ENCODE measurements around the gene CYSRT1. TPM values are rescaled to one million over a fixed set of nuclear protein-coding genes. Genes with fewer than 3 reads are reported as not detected.

CYSRT1 gene
- total and polyA plus RNA-seq, 2 donors from 2014 or later, result 0.94 to 1.3 TPM

GRCh38 chr9:137273095-137273490 lies 48.1 kb downstream of the CYSRT1 start:
- peaks cover 0 to 42% (median 20%) of the 10 kb centered on the region in 3 donors for H3K4me1 ChIP-seq (ENCODE audit: control insufficient read depth in 2 of 3, insufficient read depth in 2 of 3, low read depth in 1 of 3, low read length in 3 of 3)
- no peak for TF ChIP-seq CTCF (IDR thresholded peaks at IDR 0.05; ENCODE audit: borderline replicate concordance, extremely low read depth, insufficient read depth)
- H3K27ac ChIP-seq (ENCODE audit: low read depth in 2 of 2, low read length in 2 of 2), result no peak overlapping the region
- peaks cover 0 to 4% (median 0%) of the 10 kb centered on the region in 3 donors for H3K36me3 ChIP-seq (ENCODE audit: control insufficient read depth in 2 of 3, insufficient read depth in 3 of 3, low read length in 3 of 3)
- peak in 2 of 5 donors; percentile 45 to 60 for DNase-seq
- no peak overlapping the region for H3K4me3 ChIP-seq (ENCODE audit: low read length in 3 of 3)
- no peak overlapping the region for H3K9ac ChIP-seq (ENCODE audit: low read length in 3 of 3)
- FAIRE-seq, result no peak
- intact Hi-C loops (cut with DNase I), result no loop called here
- H3K9me3 ChIP-seq (ENCODE audit: control insufficient read depth in 2 of 3, insufficient read depth in 1 of 3, low read length in 3 of 3), result no peaks in the 10 kb centered on the region
- H3K27me3 ChIP-seq (ENCODE audit: control insufficient read depth, insufficient read depth, low read length), result no peaks in the 10 kb centered on the region

GRCh38 chr9:137273611-137274320 lies 48.8 kb downstream of the CYSRT1 start:
- intact Hi-C loops (cut with DNase I), result no loop called here
- FAIRE-seq (no peak), DNase-seq (peak in 1 of 5 donors; percentile 60)
- no peaks in the 10 kb centered on the region for H3K9me3 ChIP-seq (ENCODE audit: control insufficient read depth in 2 of 3, insufficient read depth in 1 of 3, low read length in 3 of 3)
- no peak overlapping the region for H3K27ac ChIP-seq (ENCODE audit: low read depth in 2 of 2, low read length in 2 of 2)
- H3K27me3 ChIP-seq (ENCODE audit: control insufficient read depth, insufficient read depth, low read length), result no peaks in the 10 kb centered on the region
- TF ChIP-seq CTCF (IDR thresholded peaks at IDR 0.05; ENCODE audit: borderline replicate concordance, extremely low read depth, insufficient read depth), result no peak
- peaks cover 0 to 1% (median 0%) of the 10 kb centered on the region in 3 donors for H3K36me3 ChIP-seq (ENCODE audit: control insufficient read depth in 2 of 3, insufficient read depth in 3 of 3, low read length in 3 of 3)
- H3K9ac ChIP-seq (ENCODE audit: low read length in 3 of 3), result no peak overlapping the region
- H3K4me1 ChIP-seq (ENCODE audit: control insufficient read depth in 2 of 3, insufficient read depth in 2 of 3, low read depth in 1 of 3, low read length in 3 of 3), result peaks cover 0 to 37% (median 17%) of the 10 kb centered on the region in 3 donors
- no peak overlapping the region for H3K4me3 ChIP-seq (ENCODE audit: low read length in 3 of 3)

GRCh38 chr9:137275203-137275587 lies 50.2 kb downstream of the CYSRT1 start:
- H3K4me1 ChIP-seq (ENCODE audit: control insufficient read depth in 2 of 3, insufficient read depth in 2 of 3, low read depth in 1 of 3, low read length in 3 of 3), result peaks cover 0 to 26% (median 7%) of the 10 kb centered on the region in 3 donors
- H3K27me3 ChIP-seq (ENCODE audit: control insufficient read depth, insufficient read depth, low read length), result no peaks in the 10 kb centered on the region
- FAIRE-seq (no peak), DNase-seq (peak in 1 of 5 donors; percentile 62)
- no peaks in the 10 kb centered on the region for H3K9me3 ChIP-seq (ENCODE audit: control insufficient read depth in 2 of 3, insufficient read depth in 1 of 3, low read length in 3 of 3)
- no peaks in the 10 kb centered on the region for H3K36me3 ChIP-seq (ENCODE audit: control insufficient read depth in 2 of 3, insufficient read depth in 3 of 3, low read length in 3 of 3)
- no peak overlapping the region for H3K4me3 ChIP-seq (ENCODE audit: low read length in 3 of 3)
- intact Hi-C loops (cut with DNase I), result no loop called here
- no peak overlapping the region for H3K27ac ChIP-seq (ENCODE audit: low read depth in 2 of 2, low read length in 2 of 2)
- no peak overlapping the region for H3K9ac ChIP-seq (ENCODE audit: low read length in 3 of 3)
- no peak for TF ChIP-seq CTCF (IDR thresholded peaks at IDR 0.05; ENCODE audit: borderline replicate concordance, extremely low read depth, insufficient read depth)

Other genes starting within 250 kb of the CYSRT1 start
Only the 30 nearest of the 32 such genes appear.
- 54.2 TPM for gene PAXX, start 232.8 kb upstream of the CYSRT1 start, total RNA-seq
- 80.9 TPM for gene PAXX, start 232.8 kb upstream of the CYSRT1 start, polyA plus RNA-seq (ENCODE audit: insufficient read depth, low read depth, low replicate concordance)
- gene CLIC3, start 228.6 kb upstream of the CYSRT1 start, total RNA-seq, result 4.0 TPM
- gene CLIC3, start 228.6 kb upstream of the CYSRT1 start, polyA plus RNA-seq (ENCODE audit: insufficient read depth, low read depth, low replicate concordance), result 2.1 TPM
- gene ABCA2, start 196.9 kb upstream of the CYSRT1 start, total RNA-seq, result 72.1 TPM
- gene ABCA2, start 196.9 kb upstream of the CYSRT1 start, polyA plus RNA-seq (ENCODE audit: insufficient read depth, low read depth, low replicate concordance), result 39.2 TPM
- gene FUT7, start 193.1 kb upstream of the CYSRT1 start, total RNA-seq, result 0.60 TPM
- not detected for gene FUT7, start 193.1 kb upstream of the CYSRT1 start, polyA plus RNA-seq (ENCODE audit: insufficient read depth, low read depth, low replicate concordance)
- 189 TPM for gene NPDC1, start 179.0 kb upstream of the CYSRT1 start, total RNA-seq
- 80.2 TPM for gene NPDC1, start 179.0 kb upstream of the CYSRT1 start, polyA plus RNA-seq (ENCODE audit: insufficient read depth, low read depth, low replicate concordance)
- gene ENTPD2, start 171.1 kb upstream of the CYSRT1 start, total RNA-seq, result 9.3 TPM
- 5.5 TPM for gene ENTPD2, start 171.1 kb upstream of the CYSRT1 start, polyA plus RNA-seq (ENCODE audit: insufficient read depth, low read depth, low replicate concordance)
- 2.3 TPM for gene SAPCD2, start 154.6 kb upstream of the CYSRT1 start, total RNA-seq
- gene SAPCD2, start 154.6 kb upstream of the CYSRT1 start, polyA plus RNA-seq (ENCODE audit: insufficient read depth, low read depth, low replicate concordance), result 1.7 TPM
- gene UAP1L1, start 147.7 kb upstream of the CYSRT1 start, total RNA-seq, result 12.7 TPM
- 14.4 TPM for gene UAP1L1, start 147.7 kb upstream of the CYSRT1 start, polyA plus RNA-seq (ENCODE audit: insufficient read depth, low read depth, low replicate concordance)
- 63.2 TPM for gene MAN1B1, start 138.2 kb upstream of the CYSRT1 start, total RNA-seq
- 57.3 TPM for gene MAN1B1, start 138.2 kb upstream of the CYSRT1 start, polyA plus RNA-seq (ENCODE audit: insufficient read depth, low read depth, low replicate concordance)
- 164 TPM for gene DPP7, start 110.4 kb upstream of the CYSRT1 start, total RNA-seq
- gene DPP7, start 110.4 kb upstream of the CYSRT1 start, polyA plus RNA-seq (ENCODE audit: insufficient read depth, low read depth, low replicate concordance), result 205 TPM
- 0.47 TPM for gene GRIN1, start 86.0 kb upstream of the CYSRT1 start, total RNA-seq
- not detected for gene GRIN1, start 86.0 kb upstream of the CYSRT1 start, polyA plus RNA-seq (ENCODE audit: insufficient read depth, low read depth, low replicate concordance)
- 0.25 TPM for gene LRRC26, start 55.1 kb upstream of the CYSRT1 start, total RNA-seq
- gene LRRC26, start 55.1 kb upstream of the CYSRT1 start, polyA plus RNA-seq (ENCODE audit: insufficient read depth, low read depth, low replicate concordance), result not detected
- not detected for gene TMEM210, start 53.1 kb upstream of the CYSRT1 start, total RNA-seq
- gene TMEM210, start 53.1 kb upstream of the CYSRT1 start, polyA plus RNA-seq (ENCODE audit: insufficient read depth, low read depth, low replicate concordance), result not detected
- 57.2 TPM for gene ANAPC2, start 36.6 kb upstream of the CYSRT1 start, total RNA-seq
- gene ANAPC2, start 36.6 kb upstream of the CYSRT1 start, polyA plus RNA-seq (ENCODE audit: insufficient read depth, low read depth, low replicate concordance), result 19.9 TPM
- 52.5 TPM for gene SSNA1, start 36.5 kb upstream of the CYSRT1 start, total RNA-seq
- gene SSNA1, start 36.5 kb upstream of the CYSRT1 start, polyA plus RNA-seq (ENCODE audit: insufficient read depth, low read depth, low replicate concordance), result 131 TPM
- 49.5 TPM for gene TPRN, start 24.4 kb upstream of the CYSRT1 start, total RNA-seq
- gene TPRN, start 24.4 kb upstream of the CYSRT1 start, polyA plus RNA-seq (ENCODE audit: insufficient read depth, low read depth, low replicate concordance), result 47.2 TPM
- 36.3 TPM for gene TMEM203, start 19.5 kb upstream of the CYSRT1 start, total RNA-seq
- 53.5 TPM for gene TMEM203, start 19.5 kb upstream of the CYSRT1 start, polyA plus RNA-seq (ENCODE audit: insufficient read depth, low read depth, low replicate concordance)
- gene NDOR1, start 19.5 kb upstream of the CYSRT1 start, total RNA-seq, result 17.8 TPM
- 5.9 TPM for gene NDOR1, start 19.5 kb upstream of the CYSRT1 start, polyA plus RNA-seq (ENCODE audit: insufficient read depth, low read depth, low replicate concordance)
- 7.0 TPM for gene RNF208, start 2.9 kb upstream of the CYSRT1 start, total RNA-seq
- gene RNF208, start 2.9 kb upstream of the CYSRT1 start, polyA plus RNA-seq (ENCODE audit: insufficient read depth, low read depth, low replicate concordance), result 22.8 TPM
- 0.85 TPM for gene RNF224, start 2.3 kb downstream of the CYSRT1 start, total RNA-seq
- gene RNF224, start 2.3 kb downstream of the CYSRT1 start, polyA plus RNA-seq (ENCODE audit: insufficient read depth, low read depth, low replicate concordance), result 0.80 TPM
- 0.13 TPM for gene SLC34A3, start 5.7 kb downstream of the CYSRT1 start, total RNA-seq
- 36.0 TPM for gene SLC34A3, start 5.7 kb downstream of the CYSRT1 start, polyA plus RNA-seq (ENCODE audit: insufficient read depth, low read depth, low replicate concordance)
- gene TUBB4B, start 16.1 kb downstream of the CYSRT1 start, total RNA-seq, result 258 TPM
- 394 TPM for gene TUBB4B, start 16.1 kb downstream of the CYSRT1 start, polyA plus RNA-seq (ENCODE audit: insufficient read depth, low read depth, low replicate concordance)
- 0.38 TPM for gene STPG3, start 26.1 kb downstream of the CYSRT1 start, total RNA-seq
- gene STPG3, start 26.1 kb downstream of the CYSRT1 start, polyA plus RNA-seq (ENCODE audit: insufficient read depth, low read depth, low replicate concordance), result not detected
- gene NELFB, start 30.2 kb downstream of the CYSRT1 start, total RNA-seq, result 57.3 TPM
- gene NELFB, start 30.2 kb downstream of the CYSRT1 start, polyA plus RNA-seq (ENCODE audit: insufficient read depth, low read depth, low replicate concordance), result 43.8 TPM
- gene TOR4A, start 52.6 kb downstream of the CYSRT1 start, total RNA-seq, result 23.8 TPM
- gene TOR4A, start 52.6 kb downstream of the CYSRT1 start, polyA plus RNA-seq (ENCODE audit: insufficient read depth, low read depth, low replicate concordance), result 4.9 TPM
- gene NRARP, start 77.1 kb downstream of the CYSRT1 start, total RNA-seq, result 4.7 TPM
- 1.7 TPM for gene NRARP, start 77.1 kb downstream of the CYSRT1 start, polyA plus RNA-seq (ENCODE audit: insufficient read depth, low read depth, low replicate concordance)
- gene EXD3, start 198.0 kb downstream of the CYSRT1 start, total RNA-seq, result 44.5 TPM
- gene EXD3, start 198.0 kb downstream of the CYSRT1 start, polyA plus RNA-seq (ENCODE audit: insufficient read depth, low read depth, low replicate concordance), result 18.9 TPM
- 21.8 TPM for gene NOXA1, start 198.2 kb downstream of the CYSRT1 start, total RNA-seq
- 19.1 TPM for gene NOXA1, start 198.2 kb downstream of the CYSRT1 start, polyA plus RNA-seq (ENCODE audit: insufficient read depth, low read depth, low replicate concordance)
- gene ENTPD8, start 216.2 kb downstream of the CYSRT1 start, total RNA-seq, result 5.2 TPM
- gene ENTPD8, start 216.2 kb downstream of the CYSRT1 start, polyA plus RNA-seq (ENCODE audit: insufficient read depth, low read depth, low replicate concordance), result 5.0 TPM
- 49.5 TPM for gene NSMF, start 234.2 kb downstream of the CYSRT1 start, total RNA-seq
- 32.7 TPM for gene NSMF, start 234.2 kb downstream of the CYSRT1 start, polyA plus RNA-seq (ENCODE audit: insufficient read depth, low read depth, low replicate concordance)